Measurements from ENCODE around the gene MYADML2.

The MYADML2 gene

DNA sequence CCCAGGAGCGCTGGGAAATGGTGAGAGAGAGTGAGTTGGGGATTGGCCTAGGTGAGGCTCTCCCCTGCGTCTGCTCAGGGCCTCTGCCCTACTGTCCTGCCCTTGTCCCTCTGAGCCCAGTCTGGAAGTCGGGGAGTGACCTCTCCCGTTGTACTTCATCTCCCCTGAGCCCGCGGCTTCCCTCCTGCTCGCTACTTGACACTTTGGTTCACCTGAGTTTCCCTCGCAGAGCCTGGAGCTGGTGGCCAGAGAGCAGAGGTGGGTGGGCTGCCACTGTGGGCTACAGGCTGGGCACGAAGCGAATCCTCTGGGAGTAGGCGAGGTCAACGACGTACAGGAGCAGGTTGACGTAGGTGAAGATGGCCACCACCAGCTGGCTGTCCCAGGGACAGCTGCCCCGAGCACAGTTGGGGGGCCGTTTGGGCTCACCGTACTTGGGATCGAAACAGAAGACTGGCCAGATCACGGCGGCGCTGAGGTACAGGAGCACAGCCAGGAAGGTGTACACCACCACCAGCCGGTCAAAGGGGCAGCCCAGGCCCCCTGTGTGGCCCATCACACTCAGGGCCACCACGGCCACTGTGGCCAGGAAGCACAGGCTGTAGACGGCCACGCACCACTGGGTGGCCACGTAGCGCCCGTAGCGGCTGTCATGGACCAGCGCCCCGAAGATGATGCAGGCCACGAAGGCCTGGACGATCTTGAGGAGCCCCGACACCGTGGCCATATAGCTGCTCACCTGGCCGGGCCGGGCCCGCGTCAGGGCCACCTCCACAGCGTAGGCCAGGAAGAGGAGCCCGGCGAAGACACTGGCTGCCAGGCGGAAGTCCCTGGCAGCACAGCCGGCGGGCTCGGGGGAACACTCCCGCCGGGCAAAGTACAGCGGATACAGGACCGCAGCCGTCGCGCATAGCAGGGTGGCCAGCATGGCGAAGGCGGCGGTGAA, 6.2 kb downstream of the MYADML2 start:
- no peak for DNase-seq (ENCODE audit: low read depth in 2 of 2, low spot score in 1 of 2)

DNA sequence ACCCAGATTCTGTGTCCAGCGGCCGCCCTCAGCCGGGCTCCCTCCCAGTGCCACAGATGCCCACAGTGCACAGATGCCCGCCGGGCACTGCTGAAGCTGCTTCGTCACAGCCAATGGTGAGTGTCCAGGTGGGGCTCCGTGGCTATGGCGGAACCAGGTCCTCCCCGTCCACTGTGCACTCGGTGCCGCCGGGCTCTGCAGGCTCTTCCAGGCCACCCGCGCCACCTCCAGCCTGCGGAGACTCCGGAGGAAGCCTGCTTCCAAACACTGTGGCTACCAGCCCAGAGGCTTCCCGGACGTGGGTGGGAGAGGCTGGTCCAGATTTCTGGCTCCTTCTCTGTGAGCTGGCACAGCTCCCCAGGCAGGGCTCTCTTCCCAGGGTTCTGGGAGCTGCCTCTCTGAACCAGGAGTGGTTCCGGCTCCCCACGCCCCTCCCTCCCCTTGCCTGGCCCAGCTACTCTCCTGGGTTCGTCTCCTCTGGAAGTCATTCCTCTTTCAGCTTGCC, 7.1 kb downstream of the MYADML2 start:
- DNase-seq (ENCODE audit: low read depth in 2 of 2, low spot score in 1 of 2): no peak

DNA sequence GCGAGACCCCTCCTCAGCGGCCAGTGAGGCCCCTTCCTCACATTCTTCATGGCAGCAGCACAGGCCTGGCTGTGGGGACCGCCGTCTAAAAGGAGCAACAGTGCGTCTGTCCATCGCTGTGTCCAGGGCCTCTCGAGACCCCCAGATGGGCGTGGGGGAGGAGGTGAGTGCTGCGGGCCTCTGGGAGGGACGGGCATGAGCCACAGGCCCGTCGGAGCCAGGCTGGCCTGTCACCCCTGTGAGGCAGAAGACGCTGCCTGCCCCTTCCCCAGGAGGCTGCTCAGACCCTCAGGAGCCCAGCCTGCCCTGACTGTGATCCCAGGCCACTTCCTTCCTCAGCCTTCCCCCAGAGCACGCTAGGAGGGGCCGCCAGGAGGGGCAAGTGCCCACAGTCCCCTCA, 7.8 kb downstream of the MYADML2 start:
- no peak for DNase-seq (ENCODE audit: low read depth in 2 of 2, low spot score in 1 of 2)

DNA sequence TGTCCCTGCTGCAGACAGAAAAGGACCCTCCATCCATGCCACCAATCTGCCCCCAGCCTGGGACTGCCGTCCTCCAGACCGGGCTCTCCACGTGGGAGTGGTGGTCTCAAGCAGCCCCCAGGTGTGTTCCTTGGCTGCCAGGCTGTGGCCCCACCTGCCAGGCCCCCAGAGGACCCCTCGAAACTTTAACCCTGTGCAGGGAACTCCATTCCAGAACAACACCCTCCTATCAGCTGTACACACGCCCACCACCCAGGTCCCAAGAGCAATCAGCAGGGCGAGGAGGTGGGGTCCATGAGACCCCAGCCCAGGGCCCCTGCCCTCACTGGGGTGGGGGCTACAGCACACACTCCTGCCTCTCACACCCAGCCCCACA, 11.3 kb downstream of the MYADML2 start:
- no peak for DNase-seq (ENCODE audit: low read depth in 2 of 2, low spot score in 1 of 2)

DNA sequence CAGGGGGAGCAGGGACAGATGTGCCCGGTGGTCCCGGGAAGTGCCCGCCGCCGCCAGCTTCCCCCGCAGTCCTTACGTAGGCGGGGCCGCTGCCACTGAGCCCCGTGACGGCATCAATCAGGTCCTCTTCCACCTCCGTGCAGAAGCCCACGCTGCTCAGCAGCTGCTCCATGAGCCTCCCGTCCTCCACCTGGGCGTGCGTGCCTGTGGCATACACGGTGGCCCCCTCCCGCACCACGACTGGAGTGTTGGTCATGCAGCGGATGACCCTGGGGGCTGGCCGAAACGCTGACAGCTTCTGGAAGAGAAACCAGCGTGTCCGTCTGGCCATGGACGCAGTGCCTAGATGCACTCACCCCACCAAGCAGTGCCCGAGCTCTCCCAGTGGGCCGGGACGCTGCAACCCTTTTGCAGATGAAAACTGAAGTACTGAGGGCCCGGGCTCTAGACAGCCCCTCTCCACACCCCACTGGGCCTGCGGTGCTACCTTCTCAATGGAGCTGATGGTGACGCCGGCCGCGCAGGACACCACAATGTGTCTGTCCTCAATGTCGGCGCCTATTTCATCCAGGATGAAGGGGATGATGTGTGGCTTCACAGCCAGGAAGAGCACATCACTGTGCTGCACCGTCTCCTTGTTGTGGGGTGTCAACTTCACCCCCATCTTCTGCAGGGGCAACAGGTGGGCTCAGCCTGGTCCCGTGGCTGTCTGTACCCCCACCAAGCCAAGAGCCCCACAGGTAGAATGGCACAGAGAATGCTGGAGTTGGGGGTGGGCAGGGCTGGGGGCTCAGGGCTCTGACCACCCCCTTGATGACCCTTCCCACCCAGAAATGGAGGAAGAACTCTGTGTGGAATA, 12.0 kb downstream of the MYADML2 start:
- no peak for DNase-seq (ENCODE audit: low read depth in 2 of 2, low spot score in 1 of 2)

DNA sequence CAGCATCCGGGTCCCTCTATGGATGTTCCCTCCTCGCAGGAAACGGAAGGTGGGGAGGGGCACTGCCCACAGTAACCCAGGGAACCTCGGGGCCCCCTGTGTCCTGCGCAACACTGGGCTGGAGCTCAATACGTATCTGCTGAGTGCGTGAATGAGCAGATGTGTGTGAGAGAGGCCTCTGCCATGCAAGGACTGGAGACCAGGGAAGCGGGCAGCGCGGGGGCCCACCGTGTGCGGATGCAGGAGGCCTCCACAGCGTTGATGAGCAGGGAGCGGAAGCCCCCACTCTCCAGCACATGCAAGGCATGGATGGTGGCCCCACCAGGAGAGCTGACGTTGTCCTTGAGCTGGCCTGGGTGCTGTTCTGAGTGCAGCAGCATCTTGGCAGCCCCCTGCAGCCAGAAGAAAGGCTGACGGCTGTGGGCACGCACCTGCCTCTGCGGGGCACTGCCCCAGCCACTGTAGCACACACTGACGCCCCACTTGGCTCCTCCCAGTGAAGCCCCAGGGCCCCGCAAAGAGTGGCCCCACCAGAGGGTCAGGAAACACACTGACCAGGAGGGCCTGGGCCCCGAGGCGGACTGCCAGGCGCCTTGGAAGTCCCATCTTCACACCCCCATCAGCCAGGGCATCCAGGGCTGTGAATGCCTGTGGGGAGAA, 12.8 kb downstream of the MYADML2 start:
- DNase-seq (ENCODE audit: low read depth in 2 of 2, low spot score in 1 of 2): no peak

DNA sequence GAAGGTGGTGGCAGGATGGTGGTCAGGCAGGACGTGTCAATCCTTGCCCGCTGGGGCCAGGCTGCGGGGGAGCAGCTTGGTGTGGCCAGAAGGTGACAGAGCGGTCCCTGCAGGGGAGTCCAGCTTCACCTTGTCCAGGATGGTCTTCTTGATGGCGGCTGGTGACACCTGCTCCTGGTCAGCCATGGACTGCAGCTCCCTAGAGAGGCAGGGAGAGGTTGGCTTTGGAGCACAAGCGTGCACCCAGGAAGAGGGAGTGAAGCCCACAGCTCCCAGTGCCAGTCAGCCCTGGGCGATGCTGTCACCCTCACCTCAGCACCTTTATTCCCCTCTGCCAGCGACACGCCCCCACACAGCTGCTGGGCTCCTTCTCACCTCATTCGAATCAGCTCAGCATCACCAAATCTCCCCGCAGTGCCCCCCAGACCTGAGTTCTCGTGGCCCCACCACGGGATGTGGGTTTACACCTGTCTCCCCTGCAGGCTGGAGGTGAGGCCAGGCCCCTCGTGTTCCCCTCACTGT, 13.8 kb downstream of the MYADML2 start:
- DNase-seq (ENCODE audit: low read depth in 2 of 2, low spot score in 1 of 2): no peak

DNA sequence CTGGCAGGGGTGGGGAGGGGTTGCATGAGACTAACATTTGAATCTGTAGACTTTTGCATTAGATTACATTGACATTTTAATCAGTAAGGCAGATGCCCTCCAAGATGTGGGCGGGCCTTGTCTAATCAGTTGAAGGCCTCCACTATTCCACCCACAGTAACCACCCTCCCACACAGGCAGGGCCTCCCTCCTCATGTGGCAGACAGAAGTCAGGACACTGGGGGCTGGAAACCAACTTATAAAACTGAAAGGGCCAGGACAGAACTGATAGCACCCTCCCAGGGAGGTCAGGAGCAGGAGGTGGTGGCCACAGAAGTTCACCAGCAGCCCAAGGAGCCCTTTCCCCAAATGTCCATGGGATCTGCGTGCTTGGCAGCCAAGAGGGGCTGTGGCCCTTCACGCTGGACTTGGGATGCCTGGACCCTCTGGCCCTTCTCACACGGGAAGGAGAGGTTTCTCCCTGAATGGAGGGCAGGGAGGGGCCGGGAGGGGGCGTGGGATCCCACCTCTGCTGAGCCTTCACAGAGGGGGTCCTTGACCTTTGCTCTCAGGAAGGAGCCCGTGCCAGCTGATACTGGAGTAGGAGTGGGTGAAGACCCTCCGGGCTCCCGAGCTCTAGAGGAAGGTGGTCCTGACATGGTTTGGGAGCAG, 14.6 kb downstream of the MYADML2 start:
- DNase-seq (ENCODE audit: low read depth in 2 of 2, low spot score in 1 of 2): no peak

DNA sequence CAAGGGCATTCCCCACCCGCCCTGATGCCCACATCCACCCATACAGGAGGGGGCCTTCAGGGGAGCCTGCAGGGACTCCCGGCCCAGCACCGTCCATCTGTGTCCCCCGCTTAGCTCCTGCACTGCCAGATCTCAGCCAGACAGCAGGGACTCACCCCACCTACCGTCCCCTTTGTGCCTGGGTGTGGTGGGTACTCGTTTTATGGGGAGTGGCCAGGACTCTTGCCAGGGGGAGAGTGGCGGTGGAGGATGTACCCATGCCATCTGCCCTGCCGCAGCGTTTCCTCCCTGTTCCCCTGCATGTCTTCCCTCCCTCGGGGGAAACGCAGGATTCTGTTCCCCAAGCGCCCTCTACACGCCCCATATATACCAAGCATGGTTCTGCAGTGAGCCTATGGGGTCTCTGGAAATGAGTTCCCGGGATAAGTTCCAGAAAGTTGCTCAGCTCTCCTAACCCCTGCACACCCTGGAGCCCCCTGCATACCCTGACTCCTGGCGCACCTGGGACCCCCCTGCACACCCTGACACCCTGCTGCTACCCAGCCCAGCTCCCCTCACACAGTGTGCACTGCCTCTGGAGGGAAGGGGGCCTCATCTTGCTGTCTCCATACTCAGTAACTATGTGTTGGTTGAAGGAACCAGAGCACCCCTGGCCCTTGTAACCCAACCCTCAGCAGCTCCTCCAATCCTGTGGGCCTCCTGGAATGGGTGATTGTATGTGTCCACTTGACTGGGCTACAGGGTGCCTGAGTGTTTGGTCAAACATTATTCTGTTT, 15.3 kb downstream of the MYADML2 start:
- DNase-seq (ENCODE audit: low read depth in 2 of 2, low spot score in 1 of 2): no peak

DNA sequence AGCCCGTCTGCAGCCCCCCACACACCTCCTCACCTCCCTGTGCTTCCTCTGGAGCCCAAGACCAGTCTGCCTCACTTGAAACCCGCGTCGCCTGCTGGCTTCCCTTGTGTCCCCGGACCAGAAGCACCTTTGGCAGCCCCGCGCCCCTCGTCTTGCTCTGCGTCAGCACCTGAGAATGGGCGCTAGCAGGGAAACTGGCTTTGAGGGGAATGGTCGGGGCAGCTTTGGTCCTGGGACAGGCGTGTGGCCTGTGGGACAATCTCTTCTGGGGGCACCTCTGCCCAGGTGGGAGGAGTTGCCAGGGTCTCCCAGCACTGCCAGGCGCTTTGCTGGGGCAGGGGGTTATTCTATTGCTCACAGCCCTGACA, 15.9 kb downstream of the MYADML2 start:
- DNase-seq (ENCODE audit: low read depth in 2 of 2, low spot score in 1 of 2): no peak

DNA sequence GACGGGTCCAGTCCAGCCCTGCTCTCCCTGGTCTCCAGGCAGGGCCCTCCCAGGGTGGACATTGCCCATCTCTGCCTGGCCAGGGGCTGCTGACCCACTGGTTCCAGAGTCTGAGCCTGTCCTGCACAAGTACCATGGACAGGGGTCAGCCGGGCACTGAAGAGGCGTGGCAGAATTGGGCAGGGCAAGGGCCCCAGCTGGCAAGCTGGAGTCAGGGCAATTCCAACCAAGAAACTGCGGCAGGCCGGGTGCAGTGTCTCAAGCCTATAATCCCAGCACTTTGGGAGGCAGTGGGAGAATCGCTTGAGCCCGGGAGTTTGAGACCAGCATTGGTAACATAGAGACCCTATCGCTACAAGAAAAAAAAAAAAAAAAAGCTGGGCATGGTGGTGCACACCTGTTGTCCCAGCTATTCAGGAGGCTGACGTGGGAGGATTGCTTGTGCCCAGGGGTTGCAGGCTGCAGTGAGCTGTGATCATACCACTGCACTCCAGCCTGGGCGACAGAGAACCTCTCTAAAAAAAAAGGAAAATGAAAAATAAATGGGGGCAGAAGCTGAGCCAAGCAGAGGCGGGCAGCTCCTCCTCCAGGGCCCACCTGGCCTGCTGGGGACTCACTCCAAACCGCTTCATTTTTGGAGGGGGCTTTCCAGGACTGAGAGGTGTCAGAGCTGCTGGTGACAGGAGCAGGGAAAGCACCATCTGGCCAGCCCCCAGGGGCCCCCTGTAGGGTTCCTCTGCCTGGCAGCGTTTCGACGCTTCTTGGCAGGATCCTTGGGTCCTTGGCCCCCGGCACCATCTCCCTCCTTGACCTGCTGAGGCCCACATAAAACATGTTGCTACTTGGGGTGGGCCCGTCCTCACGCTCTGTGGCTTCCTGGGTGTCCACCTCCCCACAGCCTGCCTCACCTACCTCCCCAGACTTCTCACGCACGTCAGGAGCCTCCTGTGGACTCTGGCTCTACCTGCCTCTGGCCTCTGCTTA, 16.6 kb downstream of the MYADML2 start:
- no peak for DNase-seq (ENCODE audit: low read depth in 2 of 2, low spot score in 1 of 2)

DNA sequence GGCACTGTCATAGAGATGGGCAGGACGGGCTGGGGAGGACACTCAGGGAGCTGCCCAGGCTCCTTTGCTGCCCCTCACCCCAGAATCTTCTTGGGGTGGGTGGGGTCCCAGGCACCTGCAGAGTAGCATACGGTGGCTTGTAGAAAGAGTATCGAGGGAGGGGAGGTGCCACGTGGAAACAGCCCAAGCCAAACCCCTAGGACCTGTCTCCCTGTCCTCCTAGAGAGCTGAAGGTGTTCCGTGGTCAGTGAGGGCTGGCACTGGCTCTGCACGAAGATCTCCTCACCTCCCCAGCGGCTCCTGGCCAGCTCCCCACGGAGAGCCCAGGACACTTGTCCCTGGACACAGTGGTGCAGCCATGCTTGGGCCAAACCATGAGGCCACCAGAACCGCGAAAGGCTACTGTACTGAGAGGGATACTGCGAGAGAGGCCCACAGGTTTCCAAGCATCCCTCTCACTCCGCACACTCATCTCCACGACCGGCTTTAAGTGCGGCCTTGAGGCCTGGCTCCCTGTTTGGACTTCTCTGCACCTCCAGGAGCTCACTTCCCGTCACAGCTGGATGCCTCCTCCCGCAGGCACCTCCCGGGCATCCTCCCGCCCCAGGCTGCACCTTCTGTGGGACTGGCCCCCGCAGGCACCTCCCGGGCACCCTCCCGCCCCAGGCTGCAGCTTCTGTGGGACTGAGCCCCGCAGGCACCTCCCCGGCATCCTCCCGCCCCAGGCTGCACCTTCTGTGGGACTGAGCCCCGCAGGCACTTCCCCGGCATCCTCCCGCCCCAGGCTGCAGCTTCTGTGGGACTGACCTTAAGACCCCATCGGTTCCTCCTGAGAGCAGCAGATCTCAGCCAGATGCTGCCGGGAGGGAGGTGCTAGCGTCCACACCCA, 17.5 kb downstream of the MYADML2 start:
- DNase-seq (ENCODE audit: low read depth in 2 of 2, low spot score in 1 of 2): no peak

DNA sequence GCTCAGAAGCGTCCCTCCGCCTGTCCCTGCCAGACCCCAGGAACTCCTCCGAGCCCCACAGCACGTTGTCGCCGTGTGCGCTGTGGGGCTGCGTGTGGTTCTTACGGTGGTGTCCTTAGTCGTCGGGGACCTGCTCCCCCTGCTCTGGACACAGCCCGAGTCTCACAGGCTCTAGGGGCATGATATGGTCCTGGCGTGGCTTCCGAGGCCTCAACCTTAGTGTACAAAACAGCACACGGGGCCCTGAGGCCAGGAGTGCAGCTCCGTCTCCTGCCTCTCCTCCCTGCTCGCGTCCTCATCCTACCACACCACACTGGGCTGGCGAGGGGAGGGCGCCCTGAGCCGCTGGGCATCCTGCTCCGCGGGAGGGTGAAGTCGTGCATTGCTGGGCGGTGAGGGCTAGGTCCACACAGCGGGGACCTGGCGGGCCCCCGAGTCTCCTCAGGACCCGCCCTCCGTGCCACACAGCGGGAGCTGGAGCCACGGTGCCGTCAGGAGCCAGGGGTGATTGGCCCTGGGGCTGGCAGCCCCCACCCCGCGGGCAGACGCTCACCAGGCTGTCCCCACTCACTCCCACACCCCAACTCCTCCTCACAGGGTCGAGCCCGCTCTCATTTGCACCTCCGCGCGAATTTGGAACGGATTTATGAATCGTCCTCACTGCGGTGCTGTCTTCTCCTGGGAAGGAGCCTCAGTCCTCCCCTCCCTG, 18.3 kb downstream of the MYADML2 start:
- no peak for DNase-seq (ENCODE audit: low read depth in 2 of 2, low spot score in 1 of 2)

DNA sequence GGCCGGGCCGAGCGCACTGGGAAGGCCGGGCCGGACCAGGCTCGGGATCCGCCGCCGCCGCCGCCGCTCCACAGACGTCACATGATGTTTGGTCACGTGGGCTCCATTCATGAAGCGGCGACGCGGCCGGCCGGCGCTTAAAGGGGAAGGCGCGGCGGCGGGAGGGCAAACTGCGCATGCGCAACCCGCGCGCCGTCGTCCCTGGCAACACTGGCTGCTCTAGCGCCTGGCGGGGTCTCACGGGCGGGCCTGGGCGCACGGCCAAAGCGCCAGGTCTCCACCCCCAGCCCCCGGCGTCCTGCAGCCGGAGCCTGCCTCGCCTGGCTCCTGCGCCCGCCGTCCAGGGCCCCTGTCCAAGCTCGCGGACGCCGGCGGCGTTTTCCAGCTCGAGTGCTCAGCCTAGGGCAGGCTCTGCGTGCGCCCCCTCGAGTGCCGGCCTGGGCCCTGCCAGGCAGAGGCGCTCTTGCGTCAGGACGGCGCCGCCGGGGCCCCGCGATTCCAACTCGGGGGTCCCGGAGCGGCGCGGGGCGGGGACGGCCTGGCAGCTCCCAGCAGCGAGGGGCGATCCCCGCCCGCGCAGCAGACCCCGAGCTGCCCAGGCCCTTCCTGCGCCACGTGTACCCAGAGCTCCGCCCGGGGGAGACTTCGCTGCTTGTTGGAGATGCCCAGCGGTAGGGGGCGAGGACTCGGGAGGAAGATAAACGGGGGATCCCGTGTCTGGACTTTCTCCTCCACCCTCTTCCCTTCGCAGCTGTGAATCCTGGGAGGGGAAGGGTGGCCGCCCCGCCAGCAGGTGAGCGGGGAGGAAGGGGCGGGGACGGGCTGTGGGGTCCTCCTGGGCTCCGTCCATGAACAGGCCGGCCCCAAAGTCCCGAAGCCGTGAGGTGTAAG, 19.1 kb downstream of the MYADML2 start, which contains the start of gene MAFG:
Gene MAFG, minus strand, starts transcription at position 83 of the 891 bp plus-strand sequence. CDS start 4,550 bp downstream, outside the sequence.
- DNase-seq (ENCODE audit: low read depth in 2 of 2, low spot score in 1 of 2): peak; percentile 75 to 79

DNA sequence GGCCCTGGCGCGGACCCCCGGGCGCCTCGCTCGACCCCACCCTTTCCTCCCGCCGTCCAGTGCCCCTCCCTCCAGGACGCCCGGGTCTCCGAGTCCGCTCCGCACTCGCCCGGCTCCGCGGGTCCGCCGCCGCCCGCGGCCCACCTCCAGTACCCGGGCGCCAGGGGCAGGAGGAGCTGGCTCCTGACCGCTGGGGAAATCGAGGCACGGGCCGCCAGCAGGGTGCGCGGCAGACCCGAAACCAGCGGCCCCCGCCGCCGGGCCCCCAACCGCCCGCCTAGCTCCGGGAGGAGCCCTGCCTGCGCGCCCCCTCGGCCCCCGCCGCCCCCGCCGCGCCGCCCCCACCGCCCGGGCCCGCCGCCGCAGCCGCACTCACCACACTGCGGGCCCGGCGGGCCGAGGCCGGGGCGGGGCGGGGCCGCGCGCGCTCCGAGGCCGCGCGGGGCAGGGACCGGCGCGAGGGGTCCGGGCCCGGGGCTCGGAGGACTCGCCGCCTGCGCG, 19.8 kb downstream of the MYADML2 start:
- no peak for DNase-seq (ENCODE audit: low read depth in 2 of 2, low spot score in 1 of 2)

Measured in stimulated activated CD8-positive, alpha-beta memory T cell treated with anti-CD3 and anti-CD28 coated beads, Interleukin-4, amount 100 ng/mL, for 1 hour (primary cell).